PFSK-1 (cell line): ENCODE data around the gene NT5C2.

Experiments
- POLR2AphosphoS5 ChIP-seq: IDR thresholded peaks from 2 replicates; pipeline ENCODE4 v1.6.1; 2012; ENCODE audit warnings: low read depth, mild to moderate bottlenecking, control low read depth, low read length, moderate library complexity
- REST ChIP-seq, 2 experiments: IDR thresholded peaks; 2 replicates each; pipeline versions ENCODE4 v1.6.1 to v1.8.0; 2011 to 2012; ENCODE audit warnings: low read depth in 2 of 2, low read length in 2 of 2, control low read depth in 1 of 2, inconsistent platforms in 1 of 2, mild to moderate bottlenecking in 1 of 2, moderate library complexity in 1 of 2; ENCODE audit not compliant: insufficient read depth in 1 of 2
- TAF1 ChIP-seq: IDR thresholded peaks from 2 replicates; pipeline ENCODE4 v1.6.1; 2012; ENCODE audit warnings: low read length, control low read depth, borderline replicate concordance; ENCODE audit not compliant: insufficient read depth

- TF ChIP-seq REST (IDR thresholded peaks at IDR 0.05; ENCODE audit: insufficient read depth in 1 of 2, low read depth in 2 of 2, low read length in 2 of 2) = no peak
- no peak for TF ChIP-seq POLR2AphosphoS5
- no peak for TF ChIP-seq TAF1
These were observed 80.9 kb downstream of the NT5C2 start for GRCh38 chr10:103111918-103112877.
